ENCODE measurements around the gene OR1I1.

Gene OR1I1

GRCh38 chr19:15111758-15112157 lies 29.7 kb downstream of the OR1I1 start:
- TF ChIP-seq EZH2phosphoT487 (conservative IDR thresholded peaks at IDR 0.05; ENCODE audit: low read length) (no peak), CTCF (IDR thresholded peaks at IDR 0.05; ENCODE audit: insufficient read depth, low read length, poor library complexity, severe bottlenecking) (no peak)
- Histone ChIP-seq H3K36me3 (ENCODE audit: low read length) (no peaks in the 10 kb centered on the region), H3K9me2 (replicated peaks; ENCODE audit: insufficient read depth, low read length) (no peaks in the 10 kb centered on the region), H3K27me3 (ENCODE audit: low read length) (no peaks in the 10 kb centered on the region), H3K27ac (ENCODE audit: low read depth, low read length) (no peak overlapping the region), H3K9ac (ENCODE audit: low read length) (no peak overlapping the region), H4K20me1 (ENCODE audit: low read depth, low read length) (no peaks in the 10 kb centered on the region), H3K4me3 (ENCODE audit: insufficient read depth, low read length, poor library complexity, severe bottlenecking) (no peak overlapping the region), H3F3A (ENCODE audit: insufficient read depth) (no peaks in the 10 kb centered on the region), H3K9me3 (ENCODE audit: insufficient read depth, low read length) (no peaks in the 10 kb centered on the region), H3K4me2 (ENCODE audit: low read depth, low read length, poor library complexity, severe bottlenecking) (no peak overlapping the region), H3K79me2 (ENCODE audit: insufficient read depth, low read length) (no peaks in the 10 kb centered on the region), H2AFZ (ENCODE audit: low read depth, low read length, severe bottlenecking) (no peak overlapping the region)

- no peak overlapping the region for H3K27ac ChIP-seq (ENCODE audit: low read depth, low read length)
- H3K9me2 ChIP-seq (replicated peaks; ENCODE audit: insufficient read depth, low read length) = no peaks in the 10 kb centered on the region
- no peak overlapping the region for H3K4me2 ChIP-seq (ENCODE audit: low read depth, low read length, poor library complexity, severe bottlenecking)
- no peaks in the 10 kb centered on the region for H3F3A ChIP-seq (ENCODE audit: insufficient read depth)
- no peak overlapping the region for H3K9ac ChIP-seq (ENCODE audit: low read length)
- no peak overlapping the region for H2AFZ ChIP-seq (ENCODE audit: low read depth, low read length, severe bottlenecking)
- no peaks in the 10 kb centered on the region for H4K20me1 ChIP-seq (ENCODE audit: low read depth, low read length)
- TF ChIP-seq CTCF (IDR thresholded peaks at IDR 0.05; ENCODE audit: insufficient read depth, low read length, poor library complexity, severe bottlenecking) = no peak
- TF ChIP-seq EZH2phosphoT487 (conservative IDR thresholded peaks at IDR 0.05; ENCODE audit: low read length) = no peak
- no peaks in the 10 kb centered on the region for H3K79me2 ChIP-seq (ENCODE audit: insufficient read depth, low read length)
- no peaks in the 10 kb centered on the region for H3K27me3 ChIP-seq (ENCODE audit: low read length)
- H3K36me3 ChIP-seq (ENCODE audit: low read length) = no peaks in the 10 kb centered on the region
- H3K4me3 ChIP-seq (ENCODE audit: insufficient read depth, low read length, poor library complexity, severe bottlenecking) = no peak overlapping the region
- no peaks in the 10 kb centered on the region for H3K9me3 ChIP-seq (ENCODE audit: insufficient read depth, low read length)
Measured at GRCh38 chr19:15112385-15112784, 30.4 kb downstream of the OR1I1 start.

GRCh38 chr19:15113245-15114152 lies 31.5 kb downstream of the OR1I1 start:
- Histone ChIP-seq H3K4me2 (ENCODE audit: low read depth, low read length, poor library complexity, severe bottlenecking) (no peak overlapping the region), H3K27ac (ENCODE audit: low read depth, low read length) (no peak overlapping the region), H3K4me3 (ENCODE audit: insufficient read depth, low read length, poor library complexity, severe bottlenecking) (no peak overlapping the region), H3K79me2 (ENCODE audit: insufficient read depth, low read length) (no peaks in the 10 kb centered on the region), H3K9me2 (replicated peaks; ENCODE audit: insufficient read depth, low read length) (no peaks in the 10 kb centered on the region), H3K9ac (ENCODE audit: low read length) (no peak overlapping the region), H3K27me3 (ENCODE audit: low read length) (no peaks in the 10 kb centered on the region), H4K20me1 (ENCODE audit: low read depth, low read length) (no peaks in the 10 kb centered on the region), H3F3A (ENCODE audit: insufficient read depth) (no peaks in the 10 kb centered on the region), H3K9me3 (ENCODE audit: insufficient read depth, low read length) (no peaks in the 10 kb centered on the region), H2AFZ (ENCODE audit: low read depth, low read length, severe bottlenecking) (no peak overlapping the region), H3K36me3 (ENCODE audit: low read length) (no peaks in the 10 kb centered on the region)
- TF ChIP-seq CTCF (IDR thresholded peaks at IDR 0.05; ENCODE audit: insufficient read depth, low read length, poor library complexity, severe bottlenecking) = no peak
- no peak for TF ChIP-seq EZH2phosphoT487 (conservative IDR thresholded peaks at IDR 0.05; ENCODE audit: low read length)

All from SU-DHL-6 (cell line).